GM23248 (cell line): Measurements from ENCODE around the gene PGA4.
"Not testable (repeated sequence)": the region's sequence is repeated elsewhere in the genome, so short reads cannot be mapped to it uniquely, and the experiment has no call there.

Experiments used
- EZH2 ChIP-seq: fragments of 200-600 bp; sonication (generic); IDR thresholded peaks from 2 replicates; pipeline ENCODE4 v1.6.1; 2018; ENCODE audit warnings: antibody characterized with exemption, mild to moderate bottlenecking; ENCODE audit not compliant: insufficient read depth, poor library complexity, severe bottlenecking
- EZH2phosphoT487 ChIP-seq: fragments of 200-600 bp; sonication (generic); IDR thresholded peaks from 2 replicates; pipeline ENCODE4 v1.6.1; 2018; ENCODE audit warnings: antibody characterized with exemption, moderate library complexity, mild to moderate bottlenecking, low read depth; ENCODE audit not compliant: insufficient read depth

DNA sequence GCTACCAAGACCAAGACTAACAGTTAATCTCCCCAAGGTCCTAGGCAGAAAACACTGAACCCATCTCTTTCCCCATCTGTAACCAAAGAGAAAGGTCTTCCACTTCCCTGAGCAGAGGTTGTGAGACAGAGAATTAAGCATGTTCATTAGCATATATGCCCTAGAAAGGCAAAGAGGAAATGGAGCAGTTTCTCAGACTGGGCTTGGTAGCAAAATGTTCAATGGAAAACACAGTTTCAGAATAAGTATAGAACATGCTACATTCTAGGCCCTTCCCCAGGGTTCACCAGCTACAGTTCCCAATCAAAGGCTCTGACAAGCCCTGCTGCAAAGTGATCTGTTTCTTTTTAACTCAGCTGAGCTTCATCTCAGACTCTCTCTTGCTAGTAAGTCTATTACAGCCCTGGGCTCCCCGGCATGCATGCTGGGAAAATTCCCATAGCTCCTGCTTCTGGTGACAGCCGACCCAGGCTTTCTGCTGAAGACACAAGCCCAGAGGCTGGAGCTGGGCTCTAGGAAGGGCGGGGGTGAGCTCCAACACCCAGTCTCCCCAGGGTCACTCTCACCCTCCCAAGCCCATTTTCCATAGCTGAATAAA is 10.5 kb downstream of the PGA4 start:
- not testable (repeated sequence) for TF ChIP-seq EZH2, EZH2phosphoT487
